Measurements from ENCODE around the gene TCTN2.

TCTN2 gene

GRCh38 chr12:123723765-123724164, 52.9 kb downstream of the TCTN2 start:
- no peak for DNase-seq (ENCODE audit: low spot score)
- no peak for TF ChIP-seq CTCF (IDR thresholded peaks at IDR 0.05)
- Histone ChIP-seq H3K27ac (no peak overlapping the region), H3K4me3 (no peak overlapping the region)

- H3K27ac ChIP-seq, result no peak overlapping the region
- no peak for DNase-seq (ENCODE audit: low spot score)
- TF ChIP-seq CTCF (IDR thresholded peaks at IDR 0.05), result no peak
- H3K4me3 ChIP-seq, result no peak overlapping the region
These were observed 55.3 kb downstream of the TCTN2 start for GRCh38 chr12:123726244-123726643.

- H3K4me3 ChIP-seq, result no peak overlapping the region
- H3K27ac ChIP-seq, result no peak overlapping the region
- no peak for DNase-seq (ENCODE audit: low spot score)
- no peak for TF ChIP-seq CTCF (IDR thresholded peaks at IDR 0.05)
These were observed 56.0 kb downstream of the TCTN2 start for GRCh38 chr12:123726962-123727361.

DNA sequence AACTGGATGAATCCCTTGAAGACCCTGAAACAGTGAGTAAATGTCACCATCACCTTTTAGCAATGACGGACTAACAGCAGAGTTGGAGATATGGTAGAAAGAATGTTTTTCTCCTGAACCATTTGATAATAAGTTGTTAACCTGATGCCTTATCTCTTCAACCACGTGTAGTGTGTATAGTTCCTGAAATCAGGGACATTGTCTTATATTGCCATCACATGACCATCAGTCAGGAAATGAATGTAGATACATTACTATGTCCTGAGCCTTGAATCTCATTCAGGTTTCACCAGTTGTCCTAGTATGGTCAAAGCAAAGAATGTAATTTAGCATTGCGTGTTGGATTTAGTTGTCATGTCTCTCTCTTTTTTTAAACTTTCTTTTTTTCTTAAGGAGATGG, 57.0 kb downstream of the TCTN2 start:
- DNase-seq (ENCODE audit: low spot score), result no peak
- H3K4me3 ChIP-seq, result no peak overlapping the region
- TF ChIP-seq CTCF (IDR thresholded peaks at IDR 0.05), result no peak
- H3K27ac ChIP-seq, result no peak overlapping the region

DNA sequence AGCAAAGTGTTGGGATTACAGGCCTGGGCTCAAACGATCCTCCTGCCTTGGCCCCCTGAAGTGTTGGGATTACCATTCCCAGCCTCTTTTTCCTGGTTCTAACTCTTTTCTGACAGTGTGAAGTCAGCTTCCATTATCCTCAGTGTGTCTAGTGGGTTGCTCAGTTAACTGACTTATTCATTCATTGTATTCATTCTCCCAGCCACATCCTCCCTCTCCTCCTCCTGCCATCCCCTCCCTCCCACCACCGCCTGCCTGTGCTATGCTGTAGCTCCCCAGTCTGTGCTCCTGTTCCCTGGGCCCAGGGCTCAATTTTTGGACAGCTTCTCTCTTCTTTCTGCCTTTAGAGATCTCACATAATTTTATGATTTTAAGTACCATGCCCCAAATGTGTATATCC, 60.7 kb downstream of the TCTN2 start:
- TF ChIP-seq CTCF (IDR thresholded peaks at IDR 0.05), result no peak
- DNase-seq (ENCODE audit: low spot score), result no peak

DNA sequence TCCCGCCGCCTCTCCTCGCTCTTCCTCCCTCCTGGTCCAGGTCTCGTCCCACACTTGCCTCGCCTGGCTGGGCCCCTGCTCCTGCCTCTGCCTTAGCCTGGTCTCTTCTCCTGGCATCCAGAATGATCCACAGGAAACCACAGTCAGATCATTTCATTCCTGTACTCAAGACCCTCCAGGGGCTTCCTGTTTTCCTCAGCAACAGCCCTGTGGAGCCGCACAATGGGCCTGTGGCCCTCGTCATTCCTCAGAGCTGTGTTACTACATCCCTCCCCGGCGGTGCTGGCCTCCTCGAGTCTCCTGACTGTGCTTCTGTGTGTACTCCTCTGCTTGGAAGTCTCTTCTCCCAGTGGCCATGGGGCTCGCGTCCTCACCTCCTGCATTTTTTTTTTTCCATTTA, 61.3 kb downstream of the TCTN2 start:
- no peak overlapping the region for H3K27ac ChIP-seq
- DNase-seq (ENCODE audit: low spot score), result no peak
- no peak for TF ChIP-seq CTCF (IDR thresholded peaks at IDR 0.05)
- H3K4me3 ChIP-seq, result no peak overlapping the region

More for the DNA sequence above, 60.7 kb downstream of the TCTN2 start:
- H3K27ac ChIP-seq, result no peak overlapping the region
- no peak overlapping the region for H3K4me3 ChIP-seq

DNA sequence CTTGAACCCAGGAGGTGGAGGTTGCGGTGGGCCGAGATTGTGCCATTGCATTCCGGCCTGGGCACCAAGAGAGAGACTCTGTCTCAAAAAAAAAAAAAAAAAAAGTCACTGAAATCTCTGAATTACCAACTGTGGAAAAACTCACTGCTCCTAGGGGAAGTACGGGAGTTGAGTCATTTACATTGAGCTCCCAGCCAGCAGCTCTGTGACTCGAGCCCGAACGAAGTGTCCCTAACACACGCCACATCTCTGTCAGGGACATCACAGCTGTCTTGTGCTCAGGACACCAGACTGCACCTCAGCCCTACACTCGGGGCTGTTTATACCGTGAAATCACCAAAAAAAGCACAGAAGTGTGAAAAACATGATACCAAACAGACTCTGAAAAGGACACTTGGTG, 62.3 kb downstream of the TCTN2 start:
- Histone ChIP-seq H3K4me3 (no peak overlapping the region), H3K27ac (no peak overlapping the region)
- no peak for TF ChIP-seq CTCF (IDR thresholded peaks at IDR 0.05)
- DNase-seq (ENCODE audit: low spot score), result no peak
